HepG2 (cell line): ENCODE measurements around the gene ESR2. TPM values are rescaled to one million over a fixed set of nuclear protein-coding genes. Genes with fewer than 3 reads are reported as not detected.

Source experiments
- ATAC-seq: fragments of 200-7000 bp; cut with Tn5 transposase; 3 replicates; pipeline ENCODE4 v1.9.1; 2020; ENCODE audit warnings: mild to moderate bottlenecking, moderate library complexity
- BruUV-seq: library from RNA; stranded (reverse); fragments of 400-500 nt; replicated peaks from 2 replicates; lab custom pipeline; 2021; lab: Mats Ljungman, UMichigan
- CTCF ChIA-PET: fragments of 300-600 bp; formaldehyde crosslinking; extraction: SDS; loops from one replicate; lab custom pipeline; 2021; ENCODE audit warnings: low total read pairs, inconsistent platforms, low intra/inter-chr PET ratio; lab: Yijun Ruan, JAX
- POLR2A ChIA-PET: fragments of 350-600 bp; sonication (Branson Sonifier 250); formaldehyde crosslinking; loops from one replicate; lab custom pipeline; 2020; ENCODE audit warnings: antibody characterized with exemption, inconsistent platforms; lab: Yijun Ruan, JAX
- DNase-seq: peaks from one replicate; pipeline ENCODE4 v3.0.0-alpha.2; 2015; ENCODE audit warnings: low spot score
- FAIRE-seq: peaks from 3 replicates; lab custom pipeline; 2011; peaks lifted over from hg19 to GRCh38; lab: Jason Lieb, UNC
- H2AFZ ChIP-seq: one replicate; pipeline ENCODE4 v1.6.1; 2011; ENCODE audit warnings: low read length, inconsistent platforms
- H3K27ac ChIP-seq: fragments of 300-600 bp; 3 replicates; pipeline ENCODE4 v1.8.0; 2011; ENCODE audit warnings: mixed run types, mild to moderate bottlenecking, mixed read lengths, low read length, inconsistent platforms; ENCODE audit not compliant: insufficient read depth; ENCODE audit errors: extremely low read length
- H3K27me3 ChIP-seq, 2 experiments: fragments of 200-600 bp in 1 of 2; 2 replicates in 1 of 2; 3 replicates in 1 of 2; pipeline versions ENCODE4 v1.6.0 to v1.8.0; 2011; ENCODE audit warnings: low read length in 2 of 2, mild to moderate bottlenecking in 2 of 2, moderate library complexity in 2 of 2, inconsistent platforms in 1 of 2; ENCODE audit not compliant: insufficient read depth in 2 of 2, control insufficient read depth in 1 of 2
- H3K36me3 ChIP-seq, 2 experiments: fragments of 200-600 bp in 1 of 2; replicated peaks in 1 of 2; 2 replicates in 1 of 2; 3 replicates in 1 of 2; pipeline versions ENCODE4 v1.5.1 to v1.8.0; 2011; ENCODE audit warnings: low read length in 2 of 2, inconsistent platforms in 1 of 2; ENCODE audit not compliant: insufficient read depth in 2 of 2, control insufficient read depth in 1 of 2
- H3K4me1 ChIP-seq: 2 replicates; pipeline ENCODE4 v1.5.1; 2012; ENCODE audit warnings: low read length, inconsistent platforms; ENCODE audit not compliant: insufficient read depth
- H3K4me2 ChIP-seq: 2 replicates; pipeline ENCODE4 v1.6.0; 2011; ENCODE audit warnings: low read depth, low read length, inconsistent platforms
- H3K4me3 ChIP-seq, 3 experiments: fragments of 200-600 bp in 1 of 3; sonication (generic), shearing (Covaris generic) in 1 of 3; replicated peaks in 1 of 3; 2 replicates each; pipeline ENCODE4 v1.5.1; 2011 to 2016; ENCODE audit warnings: low read length in 3 of 3, inconsistent platforms in 2 of 3, low read depth in 2 of 3, mild to moderate bottlenecking in 2 of 3, control low read depth in 1 of 3, mixed read lengths in 1 of 3; ENCODE audit not compliant: insufficient read depth in 1 of 3
- H3K79me2 ChIP-seq: one replicate; pipeline ENCODE4 v1.6.1; 2011; ENCODE audit warnings: low read length, inconsistent platforms; ENCODE audit not compliant: insufficient read depth
- H3K9ac ChIP-seq: 2 replicates; pipeline ENCODE4 v1.6.0; 2011; ENCODE audit warnings: mild to moderate bottlenecking, low read depth, low read length, inconsistent platforms; ENCODE audit not compliant: insufficient read depth
- H3K9me3 ChIP-seq: 2 replicates; pipeline ENCODE4 v1.5.1; 2012; ENCODE audit warnings: mild to moderate bottlenecking, low read length
- H4K20me1 ChIP-seq: 2 replicates; pipeline ENCODE4 v1.6.0; 2011; ENCODE audit warnings: inconsistent platforms, mild to moderate bottlenecking, low read length, moderate library complexity; ENCODE audit not compliant: insufficient read depth
- ARNTL ChIP-seq: sonication (generic); formaldehyde crosslinking; IDR thresholded peaks from 2 replicates; pipeline ENCODE4 v1.4.0; 2020; ENCODE audit warnings: mild to moderate bottlenecking, missing genetic modification reagents
- EEA1 ChIP-seq: sonication (generic); formaldehyde crosslinking; IDR thresholded peaks from 2 replicates; pipeline ENCODE4 v1.5.1; 2020; ENCODE audit warnings: mild to moderate bottlenecking, missing genetic modification reagents, borderline replicate concordance
- GZF1 ChIP-seq: sonication (generic); formaldehyde crosslinking; IDR thresholded peaks from 2 replicates; pipeline ENCODE4 v1.5.1; 2020; ENCODE audit warnings: mild to moderate bottlenecking, missing genetic modification reagents
- HMGXB3 ChIP-seq: sonication (generic); formaldehyde crosslinking; IDR thresholded peaks from 2 replicates; pipeline ENCODE4 v1.4.0; 2020; ENCODE audit warnings: missing genetic modification reagents, borderline replicate concordance
- IRF9 ChIP-seq: sonication (generic); formaldehyde crosslinking; IDR thresholded peaks from 2 replicates; pipeline ENCODE4 v1.8.0; 2022; ENCODE audit warnings: missing genetic modification reagents, mild to moderate bottlenecking, borderline replicate concordance
- NFIC ChIP-seq: IDR thresholded peaks from 2 replicates; pipeline ENCODE4 v1.6.1; 2012; ENCODE audit warnings: mild to moderate bottlenecking, low read length, inconsistent platforms
- PAXIP1 ChIP-seq: sonication (generic); formaldehyde crosslinking; conservative IDR thresholded peaks from 2 replicates; pipeline ENCODE4 v1.4.0; 2020; ENCODE audit warnings: mild to moderate bottlenecking, missing genetic modification reagents, moderate library complexity
- SP140L ChIP-seq: sonication (generic); formaldehyde crosslinking; IDR thresholded peaks from 2 replicates; pipeline ENCODE4 v1.4.0; 2020; ENCODE audit warnings: missing genetic modification reagents, borderline replicate concordance
- SP5 ChIP-seq: IDR thresholded peaks from 2 replicates; pipeline ENCODE4 v1.6.1; 2016; ENCODE audit warnings: low read depth, borderline replicate concordance
- STAG1 ChIP-seq: sonication (generic); formaldehyde crosslinking; IDR thresholded peaks from 2 replicates; pipeline ENCODE4 v1.4.0; 2020; ENCODE audit warnings: missing genetic modification reagents
- THAP8 ChIP-seq: sonication (generic); formaldehyde crosslinking; IDR thresholded peaks from 2 replicates; pipeline ENCODE4 v1.5.1; 2020; ENCODE audit warnings: missing genetic modification reagents, mild to moderate bottlenecking, borderline replicate concordance
- ZNF20 ChIP-seq: sonication (generic); formaldehyde crosslinking; IDR thresholded peaks from 2 replicates; pipeline ENCODE4 v1.4.0; 2020; ENCODE audit warnings: mild to moderate bottlenecking, moderate library complexity, missing genetic modification reagents
- ZNF275 ChIP-seq: sonication (generic); formaldehyde crosslinking; IDR thresholded peaks from 2 replicates; pipeline ENCODE4 v1.8.0; 2022; ENCODE audit warnings: missing genetic modification reagents, mild to moderate bottlenecking, inconsistent platforms, borderline replicate concordance
- WGBS: methylation state at CpG from one replicate; pipeline ENCODE4 v1.1.6; 2017; ENCODE audit warnings: low lambda C conversion rate; 5-methylcytosine and 5-hydroxymethylcytosine counted together
- in situ Hi-C: cut with HindIII; loops from 2 replicates; pipeline ENCODE4 v1.10.0; 2017; ENCODE audit warnings: low pct_unique_long_range_greater_than_20kb; ENCODE audit not compliant: extremely low pct_ligation_motif_present
- intact Hi-C: fragments of 100-400 bp; cut with micrococcal nuclease; formaldehyde crosslinking; loops from one replicate; pipeline ENCODE4 v1.10.0; 2022; ENCODE audit not compliant: unreplicated experiment
- polyA plus RNA-seq, 8 experiments: library from polyadenylated mRNA; depleted of rRNA in 3 of 8; stranded (reverse) in 7 of 8; unstranded in 1 of 8; fragments of >200 nt; fragmentation: Illumina TruSeq in 4 of 8; extraction: Trizol in 4 of 8; gene quantifications; 2 replicates each; pipeline versions ENCODE4 v1.2.1 to v1.2.3, GENCODE V29; 2011 to 2016; ENCODE audit warnings: low read depth in 4 of 8, missing spikeins in 1 of 8, mixed read lengths in 1 of 8; ENCODE audit not compliant: insufficient read depth in 1 of 8
- total RNA-seq, 5 experiments: library from RNA; depleted of rRNA; stranded (reverse); fragments of >200 nt; fragmentation: Illumina TruSeq; extraction: Trizol; gene quantifications; 2 replicates each; pipeline ENCODE4 v1.2.3, GENCODE V29; 2016; ENCODE audit warnings: low read depth in 1 of 5

The ESR2 gene
- total and polyA plus RNA-seq, 2 of the 13 experiments (the other 11 are each of a cell fraction or from before 2014, with no cell fraction given), result 0.01 to 0.04 TPM

GRCh38 chr14:64245491-64245890 is 48.7 kb downstream of the ESR2 start (continued):
- TF ChIP-seq PAXIP1 (no peak), SP140L (CRISPR knock-in tag) (no peak), ZNF275 (CRISPR knock-in tag) (no peak), GZF1 (no peak), STAG1 (CRISPR knock-in tag) (no peak)

- in situ Hi-C loops (no loop called here), intact Hi-C loops (no loop called here)
- FAIRE-seq, result no peak
- BruUV-seq, result no TSS peak
- Histone ChIP-seq H3K9me3 (no peaks in the 10 kb centered on the region), H3K36me3 (no peaks in the 10 kb centered on the region), H4K20me1 (no peaks in the 10 kb centered on the region), H3K4me2 (no peak overlapping the region), H3K4me1 (no peaks in the 10 kb centered on the region), H2AFZ (no peak overlapping the region), H3K4me3 (no peak overlapping the region), H3K27ac (no peak overlapping the region), H3K27me3 (no peaks in the 10 kb centered on the region), H3K9ac (no peak overlapping the region), H3K79me2 (no peaks in the 10 kb centered on the region)
- no peak for DNase-seq
- POLR2A ChIA-PET, result no interaction called here
- WGBS, result 28% methylated on average over 4 of the region's 4 CpGs
- CTCF ChIA-PET, result no interaction called here
- ATAC-seq, result no peak
- TF ChIP-seq NFIC (no peak), HMGXB3 (no peak), IRF9 (no peak), ARNTL (CRISPR knock-in tag) (no peak), THAP8 (CRISPR knock-in tag) (no peak), EEA1 (CRISPR knock-in tag) (no peak), SP5 (CRISPR knock-in tag) (no peak), ZNF20 (CRISPR knock-in tag) (no peak)
Measured at GRCh38 chr14:64244279-64244678, 49.9 kb downstream of the ESR2 start.
